GM12874 (cell line): ENCODE measurements around the gene TNFRSF9.

Source experiments
- CTCF ChIP-seq: IDR thresholded peaks from 2 replicates; pipeline ENCODE4 v1.5.1; 2011; ENCODE audit warnings: low read depth, mild to moderate bottlenecking, control low read depth, low read length, moderate library complexity; ENCODE audit not compliant: insufficient read depth

TNFRSF9 gene

GRCh38 chr1:7938070-7938469, 2.6 kb downstream of the TNFRSF9 start:
- no peak for TF ChIP-seq CTCF

DNA sequence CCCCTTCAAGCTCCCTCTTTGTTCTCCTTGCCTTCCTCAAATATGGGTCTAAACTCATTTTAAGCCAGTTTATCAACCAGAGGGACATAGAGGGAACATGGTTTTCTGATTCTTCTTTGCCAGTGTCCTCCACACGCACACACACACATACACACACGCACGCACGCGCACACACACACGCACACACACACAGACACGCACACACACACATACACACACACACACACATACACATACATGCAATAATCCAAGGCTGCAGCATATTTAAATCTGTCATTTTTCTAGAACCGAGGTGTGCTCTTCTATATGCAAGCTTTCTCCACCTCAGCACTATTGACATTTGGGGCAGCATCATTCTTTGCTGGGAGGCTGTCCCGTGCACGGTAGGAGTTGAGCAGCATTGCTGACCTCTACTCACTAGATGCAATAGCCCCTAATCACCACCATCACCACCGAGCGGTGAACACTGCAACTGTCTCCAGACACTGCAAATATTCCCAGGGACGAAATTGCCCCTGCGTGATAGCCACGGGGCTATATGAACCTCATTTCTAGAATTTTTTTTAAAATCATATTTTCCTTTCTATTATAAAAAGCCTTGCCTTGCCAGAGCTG, 8.0 kb downstream of the TNFRSF9 start:
- no peak for TF ChIP-seq CTCF

DNA sequence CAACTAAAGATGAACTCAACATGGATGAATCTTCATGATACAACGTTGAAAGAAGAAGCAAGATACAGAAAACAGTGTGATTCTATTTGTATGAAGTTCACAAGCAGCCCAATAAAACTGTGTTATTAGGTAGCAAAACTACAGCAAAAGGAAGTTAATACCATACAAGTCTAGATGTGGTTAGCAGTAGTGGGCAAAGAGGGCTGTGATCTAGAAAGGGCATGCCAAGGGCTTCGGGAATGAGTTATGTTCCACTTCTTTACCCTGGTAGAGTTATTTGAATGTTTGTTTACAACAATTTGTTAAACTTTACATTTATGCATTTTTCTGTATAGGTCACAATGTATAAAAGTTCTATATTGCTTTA, 9.2 kb downstream of the TNFRSF9 start:
- TF ChIP-seq CTCF: no peak

DNA sequence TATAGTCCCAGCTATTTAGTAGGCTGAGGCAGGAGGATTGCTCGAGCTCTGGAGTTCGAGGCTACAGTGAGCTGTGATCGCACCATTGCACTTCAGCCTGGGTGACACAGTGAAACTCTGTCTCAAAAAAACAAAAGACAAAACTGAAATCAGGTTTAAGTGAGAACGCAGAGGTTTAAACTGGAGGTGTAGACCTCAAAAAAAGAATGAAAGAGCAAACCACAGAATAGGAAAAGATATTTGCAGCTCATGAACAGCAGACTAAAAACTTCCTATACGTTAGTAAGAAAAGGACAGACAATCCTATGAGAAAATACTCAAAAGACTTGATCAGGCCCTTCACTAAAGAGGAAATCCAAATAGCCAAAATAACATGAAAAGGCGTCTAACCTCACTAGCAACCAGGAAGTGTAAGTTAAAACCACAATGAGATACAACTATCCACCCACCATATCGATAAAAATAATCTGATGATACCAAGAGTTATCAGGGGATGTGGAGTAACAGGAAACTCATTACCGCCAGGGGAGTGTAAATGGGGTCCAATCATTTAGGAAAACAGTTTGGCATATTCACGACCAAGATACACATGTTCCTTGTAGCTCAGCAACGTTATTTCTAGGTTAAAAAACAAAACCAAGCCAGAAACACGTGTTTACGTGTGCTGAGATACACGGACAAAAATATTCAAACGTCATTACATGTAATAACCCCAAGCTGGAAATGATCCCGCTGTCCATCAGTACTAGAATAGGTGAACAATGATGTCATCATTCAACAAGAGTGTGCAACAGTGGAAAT, 9.8 kb downstream of the TNFRSF9 start:
- TF ChIP-seq CTCF: no peak

GRCh38 chr1:7929637-7930036, 11.0 kb downstream of the TNFRSF9 start:
- no peak for TF ChIP-seq CTCF

- TF ChIP-seq CTCF: no peak
Measured at GRCh38 chr1:7928247-7928646, 12.4 kb downstream of the TNFRSF9 start.

GRCh38 chr1:7922301-7922700, 18.3 kb downstream of the TNFRSF9 start:
- no peak for TF ChIP-seq CTCF
